Loucy (cell line): ENCODE data around the gene PDK3.

Source experiments
- H2AFZ ChIP-seq: fragments of 200-600 bp; sonication (generic); 2 replicates; pipeline ENCODE4 v1.6.0; 2016; ENCODE audit warnings: antibody characterized with exemption, mild to moderate bottlenecking, low read length, moderate library complexity
- H3F3A ChIP-seq: fragments of 200-600 bp; 2 replicates; pipeline ENCODE4 v1.6.0; 2016; ENCODE audit warnings: antibody characterized with exemption, low read depth, mild to moderate bottlenecking
- H3K27me3 ChIP-seq: fragments of 200-600 bp; sonication (generic); 2 replicates; pipeline ENCODE4 v1.6.1; 2014; ENCODE audit warnings: low read length, mild to moderate bottlenecking; ENCODE audit not compliant: insufficient read depth, poor library complexity, severe bottlenecking
- H3K36me3 ChIP-seq: fragments of 200-600 bp; sonication (generic); 2 replicates; pipeline ENCODE4 v1.6.1; 2016; ENCODE audit warnings: low read length; ENCODE audit not compliant: insufficient read depth
- H3K4me1 ChIP-seq: fragments of 200-600 bp; sonication (generic); 2 replicates; pipeline ENCODE4 v1.5.1; 2014; ENCODE audit warnings: low read length, mild to moderate bottlenecking; ENCODE audit not compliant: insufficient read depth, poor library complexity, severe bottlenecking
- H3K4me2 ChIP-seq: fragments of 200-600 bp; sonication (generic); 2 replicates; pipeline ENCODE4 v1.6.0; 2014; ENCODE audit warnings: antibody characterized with exemption, low read length, low read depth, mild to moderate bottlenecking; ENCODE audit not compliant: poor library complexity, severe bottlenecking
- H3K4me3 ChIP-seq: fragments of 200-600 bp; sonication (generic); 2 replicates; pipeline ENCODE4 v1.5.1; 2014; ENCODE audit warnings: low read length, mild to moderate bottlenecking, mixed read lengths; ENCODE audit not compliant: poor library complexity, severe bottlenecking
- H3K79me2 ChIP-seq: fragments of 200-600 bp; sonication (generic); 2 replicates; pipeline ENCODE4 v1.6.1; 2014; ENCODE audit warnings: low read length; ENCODE audit not compliant: insufficient read depth
- H3K9ac ChIP-seq: fragments of 200-600 bp; sonication (generic); 2 replicates; pipeline ENCODE4 v1.6.0; 2014; ENCODE audit warnings: mild to moderate bottlenecking, low read depth, low read length, moderate library complexity; ENCODE audit not compliant: poor library complexity, severe bottlenecking
- H3K9me2 ChIP-seq: fragments of 200-600 bp; sonication (generic); replicated peaks from 2 replicates; pipeline ENCODE4 v1.6.1; 2016; ENCODE audit warnings: low read depth, low read length, mixed read lengths
- H3K9me3 ChIP-seq: fragments of 200-600 bp; sonication (generic); 2 replicates; pipeline ENCODE4 v1.6.1; 2014; ENCODE audit warnings: mild to moderate bottlenecking, antibody characterized with exemption, low read length, low read depth; ENCODE audit not compliant: insufficient read depth
- H4K20me1 ChIP-seq: fragments of 200-600 bp; sonication (generic); 2 replicates; pipeline ENCODE4 v1.6.0; 2014; ENCODE audit warnings: antibody characterized with exemption, low read length, mild to moderate bottlenecking; ENCODE audit not compliant: insufficient read depth, poor library complexity, severe bottlenecking
- CTCF ChIP-seq: fragments of 200-600 bp; sonication (generic); conservative IDR thresholded peaks from 2 replicates; pipeline ENCODE4 v1.5.1; 2014; ENCODE audit warnings: mild to moderate bottlenecking, antibody characterized with exemption, low read length
- EZH2phosphoT487 ChIP-seq: fragments of 200-600 bp; IDR thresholded peaks from 2 replicates; pipeline ENCODE4 v1.6.1; 2018; ENCODE audit warnings: antibody characterized with exemption, mild to moderate bottlenecking, moderate library complexity, borderline replicate concordance

The PDK3 gene

GRCh38 chrX:24494647-24495075, 29.6 kb downstream of the PDK3 start:
- no peaks in the 10 kb centered on the region for H3K27me3 ChIP-seq
- H3K9me3 ChIP-seq: no peaks in the 10 kb centered on the region
- no peak overlapping the region for H3K9ac ChIP-seq
- H3K4me2 ChIP-seq: no peak overlapping the region
- no peaks in the 10 kb centered on the region for H3K9me2 ChIP-seq
- TF ChIP-seq CTCF (no peak), EZH2phosphoT487 (no peak)
- no peak overlapping the region for H2AFZ ChIP-seq
- peaks cover 6% of the 10 kb centered on the region; the same call in 1 of the 2 replicates for H3K36me3 ChIP-seq
- no peaks in the 10 kb centered on the region for H3F3A ChIP-seq
- H4K20me1 ChIP-seq: no peaks in the 10 kb centered on the region
- H3K4me3 ChIP-seq: no peak overlapping the region
- H3K4me1 ChIP-seq: peaks cover 14% of the 10 kb centered on the region
- 0 out of 2 replicates have a peak, but pooled peaks cover 4% of the 10 kb centered on the region for H3K79me2 ChIP-seq

- Histone ChIP-seq H3K9ac (no peak overlapping the region), H3F3A (no peaks in the 10 kb centered on the region), H3K4me3 (no peak overlapping the region), H3K9me3 (no peaks in the 10 kb centered on the region), H3K4me1 (peaks cover 14% of the 10 kb centered on the region), H3K36me3 (peaks cover 13% of the 10 kb centered on the region; the same call in 1 of the 2 replicates), H4K20me1 (no peaks in the 10 kb centered on the region), H3K9me2 (no peaks in the 10 kb centered on the region), H2AFZ (no peak overlapping the region), H3K79me2 (0 out of 2 replicates have a peak, but pooled peaks cover 4% of the 10 kb centered on the region), H3K4me2 (no peak overlapping the region), H3K27me3 (no peaks in the 10 kb centered on the region)
- no peak for TF ChIP-seq CTCF
- TF ChIP-seq EZH2phosphoT487: no peak
These were observed 30.6 kb downstream of the PDK3 start for GRCh38 chrX:24495700-24496099.

GRCh38 chrX:24498181-24498580, 33.1 kb downstream of the PDK3 start:
- H3K9ac ChIP-seq: no peak overlapping the region
- H3F3A ChIP-seq: no peaks in the 10 kb centered on the region
- no peak overlapping the region for H2AFZ ChIP-seq
- no peaks in the 10 kb centered on the region for H3K9me3 ChIP-seq
- H3K4me2 ChIP-seq: no peak overlapping the region
- H3K4me3 ChIP-seq: no peak overlapping the region
- 0 out of 2 replicates have a peak, but pooled peaks cover 2% of the 10 kb centered on the region for H3K79me2 ChIP-seq
- H3K9me2 ChIP-seq: no peaks in the 10 kb centered on the region
- no peaks in the 10 kb centered on the region for H4K20me1 ChIP-seq
- H3K36me3 ChIP-seq: peaks cover 16% of the 10 kb centered on the region; the same call in 1 of the 2 replicates
- no peaks in the 10 kb centered on the region for H3K27me3 ChIP-seq
- TF ChIP-seq CTCF: peak; percentile 48
- no peak for TF ChIP-seq EZH2phosphoT487
- peaks cover 14% of the 10 kb centered on the region for H3K4me1 ChIP-seq
